Stimulated activated CD4-positive, alpha-beta T cell treated with anti-CD3 and anti-CD28 coated beads, Interleukin-4, amount 100 ng/mL, for 1 hour (primary cell): Measurements from ENCODE around the gene PRR23E.

Experiments used
- DNase-seq: peaks from one replicate; pipeline ENCODE4 v3.0.0-alpha.2; 2020

PRR23E gene

DNA sequence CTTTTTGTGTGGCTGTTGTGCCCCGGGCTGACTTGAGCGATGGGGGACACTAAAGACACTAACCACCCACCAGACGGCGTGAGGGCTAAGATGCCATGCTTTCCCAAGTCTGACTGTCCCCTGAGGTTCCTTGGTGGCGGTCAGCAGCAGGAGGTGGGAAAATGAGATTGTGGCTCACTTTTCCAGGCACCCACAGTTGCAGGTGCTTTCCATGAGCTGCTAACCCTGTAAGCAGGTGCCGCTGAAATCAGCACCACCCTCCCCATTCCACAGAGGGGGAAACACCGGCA lies 17.7 kb downstream of the PRR23E start:
- DNase-seq: no peak

DNA sequence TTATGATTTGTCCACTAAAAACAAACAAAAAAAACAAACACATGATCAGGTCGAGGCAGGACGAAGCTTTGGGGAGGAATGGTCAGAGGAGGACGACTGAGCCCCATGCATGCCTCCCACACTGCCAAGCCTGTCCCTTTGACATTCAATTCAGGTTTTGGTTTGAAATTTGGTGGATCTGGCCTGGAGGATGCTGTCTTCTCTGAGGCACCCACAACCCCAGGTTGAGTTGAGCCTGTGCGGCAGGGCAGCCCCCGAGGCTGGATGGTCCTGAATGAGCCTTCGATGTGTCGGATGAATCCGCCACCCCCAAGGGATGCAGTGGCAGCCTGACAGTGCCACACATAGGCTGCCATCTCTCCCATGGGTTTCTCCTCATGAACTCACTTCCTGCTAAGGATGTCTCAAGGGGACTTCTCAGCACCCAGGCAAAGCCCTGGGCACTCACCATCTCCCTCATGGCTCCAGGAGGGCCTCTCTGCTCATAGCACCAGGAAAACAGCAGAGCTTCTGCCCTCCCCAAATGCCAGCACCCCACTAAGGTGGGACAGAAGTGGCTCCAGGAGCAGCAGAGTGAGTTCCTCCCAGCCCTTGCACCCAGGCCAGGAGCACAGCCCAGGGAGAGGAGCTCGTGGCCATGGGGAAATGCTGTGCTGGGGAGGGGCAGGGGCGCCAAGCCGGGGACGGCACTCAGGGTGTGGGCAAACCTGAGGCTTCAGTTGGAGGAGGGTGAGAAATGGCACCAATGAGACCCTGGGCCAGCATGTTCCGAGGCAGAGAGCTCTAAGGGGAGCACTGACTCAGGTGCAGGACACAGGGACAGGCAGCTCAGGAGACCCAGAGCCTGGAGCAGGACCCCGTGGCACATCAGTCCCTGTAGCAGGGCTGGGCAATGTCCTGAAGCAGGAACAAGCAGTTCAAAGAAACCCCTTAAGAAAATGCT lies 18.5 kb downstream of the PRR23E start:
- DNase-seq: no peak

DNA sequence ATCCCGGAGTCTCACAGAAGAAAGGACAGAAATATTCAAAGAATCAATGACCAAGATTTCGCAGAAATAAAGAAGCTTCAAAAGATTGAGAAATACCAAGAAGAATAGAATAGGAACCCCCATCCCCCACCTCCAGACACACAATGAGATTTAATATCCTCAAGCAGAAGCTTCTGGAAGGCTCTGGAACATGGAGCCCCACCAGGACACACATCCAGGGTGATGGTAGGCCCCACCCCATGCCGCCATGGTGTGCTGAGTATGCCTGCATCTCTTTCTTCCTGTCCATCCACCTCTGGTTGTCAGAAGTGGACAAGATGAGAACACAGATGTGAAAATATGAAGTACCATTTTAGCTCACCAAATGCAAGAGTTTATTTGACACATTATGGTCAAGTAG lies 19.3 kb downstream of the PRR23E start:
- no peak for DNase-seq

DNA sequence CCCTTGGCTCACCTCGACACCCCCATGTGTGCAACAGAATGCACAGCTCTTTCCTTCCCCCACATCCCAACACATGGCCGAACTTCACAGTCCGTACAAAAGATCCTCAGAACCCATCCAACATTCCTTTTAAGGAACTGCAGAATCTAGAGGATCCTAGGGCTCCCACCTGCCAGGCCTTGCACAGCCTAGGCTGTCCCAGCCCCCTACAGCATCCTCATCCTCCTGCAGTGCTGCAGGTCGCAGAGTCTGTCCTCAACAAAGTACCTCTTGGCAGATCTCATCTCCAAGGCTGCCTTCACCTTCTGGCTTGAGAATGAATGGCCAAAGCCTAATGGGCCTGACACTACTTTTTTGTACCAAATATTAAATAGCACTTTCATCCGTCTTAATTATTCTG lies 19.8 kb downstream of the PRR23E start:
- no peak for DNase-seq

DNA sequence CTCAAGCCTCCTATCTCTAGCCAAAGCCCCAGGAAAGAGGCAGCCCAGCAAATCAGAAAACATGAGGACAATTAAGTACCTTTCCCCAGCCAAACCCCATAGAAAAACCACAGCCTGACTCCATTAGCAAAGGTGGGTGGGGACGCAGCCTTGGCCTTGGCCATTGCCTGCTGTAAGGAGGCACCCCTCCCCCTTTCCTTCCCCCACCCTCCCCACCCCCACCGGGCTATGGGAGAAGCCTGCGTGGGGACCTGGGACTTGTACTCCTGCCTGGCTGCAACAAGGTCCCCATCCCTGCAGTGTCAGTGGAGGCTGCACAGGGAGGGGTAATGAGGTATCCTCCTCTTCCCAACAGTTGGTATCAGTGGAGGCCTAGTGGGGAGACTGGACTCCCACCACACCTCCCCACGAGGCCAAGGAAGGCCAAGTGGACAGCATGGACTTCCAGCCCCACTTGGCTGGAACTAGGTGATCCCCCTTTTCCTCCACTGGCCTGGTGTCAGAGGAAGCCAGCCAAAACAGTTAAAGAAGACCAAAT lies 20.5 kb downstream of the PRR23E start:
- no peak for DNase-seq

DNA sequence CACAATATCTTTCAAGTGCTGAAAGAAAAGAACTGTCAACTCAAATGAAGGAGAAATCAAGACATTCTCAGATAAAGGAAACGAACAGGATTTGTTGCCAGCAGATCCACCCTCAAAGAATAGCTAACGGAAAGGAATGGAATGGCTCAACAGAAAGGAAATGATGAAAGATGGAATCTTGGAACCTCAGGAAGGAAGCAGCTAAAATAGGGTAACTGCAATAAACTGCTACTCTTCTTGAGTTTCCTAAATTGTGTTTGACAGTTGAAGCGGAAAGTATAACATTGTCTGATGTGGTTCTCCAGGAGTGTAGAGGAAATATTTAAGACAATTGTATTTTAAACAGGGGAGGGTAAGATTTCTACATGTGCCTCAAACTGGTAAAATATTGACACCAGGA lies 22.0 kb downstream of the PRR23E start:
- DNase-seq: no peak

DNA sequence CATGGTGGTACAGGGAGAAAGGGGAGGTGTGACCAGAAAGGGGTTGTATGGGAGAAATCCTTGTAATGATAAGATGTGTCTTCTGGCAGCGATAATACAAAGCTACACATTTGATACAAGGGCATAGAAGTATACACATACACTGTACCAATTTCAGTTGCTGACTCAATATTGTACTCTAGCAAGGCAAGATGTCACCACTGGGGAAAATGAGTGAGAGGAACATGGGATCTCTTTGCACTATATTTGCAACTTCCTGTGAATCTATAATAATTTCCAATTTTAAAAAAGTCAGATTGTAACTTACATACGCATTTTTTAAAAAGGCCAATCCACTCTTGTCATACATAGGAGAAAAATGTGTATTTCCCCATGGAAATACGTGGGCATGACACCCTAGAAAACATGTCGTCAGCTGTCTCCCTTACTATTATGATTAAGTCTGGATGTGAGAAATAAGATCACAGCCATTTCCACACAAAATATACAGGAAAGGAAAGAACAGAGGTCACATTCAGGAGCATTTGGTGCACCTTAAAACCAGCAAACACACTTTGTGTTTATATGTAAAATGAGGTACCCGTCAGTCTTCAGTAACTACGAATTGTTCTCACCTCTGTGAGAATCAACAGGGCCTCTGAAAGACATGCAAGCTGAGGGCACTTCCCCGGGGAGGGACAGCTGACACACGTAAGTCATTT lies 22.9 kb downstream of the PRR23E start:
- no peak for DNase-seq

DNA sequence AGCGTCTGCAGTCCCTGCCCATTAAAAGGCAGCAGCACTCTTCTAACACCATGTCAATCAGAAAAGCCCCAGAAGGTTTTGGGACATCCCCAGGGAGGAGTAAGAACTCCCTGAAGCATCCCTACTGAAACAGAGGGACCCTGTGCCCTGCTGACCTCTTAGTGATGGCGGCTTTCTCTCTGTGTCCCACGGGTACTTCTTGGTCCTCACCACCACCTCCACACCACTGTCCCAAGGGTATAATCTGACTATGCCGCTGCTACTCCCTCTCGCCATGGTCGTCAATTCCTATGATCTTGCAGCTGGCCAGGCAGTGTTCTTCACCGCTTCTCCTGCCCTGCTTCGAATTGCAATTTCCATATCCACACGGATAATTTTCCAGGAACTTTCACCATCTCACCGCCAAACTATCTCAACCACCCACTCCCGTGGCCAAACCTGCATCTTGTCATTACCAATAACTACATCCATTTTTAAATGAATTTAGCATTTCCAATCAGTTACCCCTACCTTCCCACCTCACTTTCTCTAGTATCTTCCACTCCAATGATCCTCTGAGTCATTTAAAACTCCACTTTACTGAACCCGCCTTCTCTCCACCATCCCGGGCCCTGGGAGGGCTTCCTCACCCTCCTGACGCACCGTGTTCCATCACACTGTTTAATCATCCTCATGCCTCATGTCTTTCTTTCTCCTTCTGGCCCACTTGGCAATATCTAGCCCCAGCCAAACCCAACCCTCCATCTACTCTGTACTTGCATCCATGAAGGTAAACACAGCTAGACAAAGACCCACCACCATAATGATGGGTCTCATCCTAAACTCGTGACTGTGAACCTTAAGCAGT lies 23.7 kb downstream of the PRR23E start:
- DNase-seq: no peak

DNA sequence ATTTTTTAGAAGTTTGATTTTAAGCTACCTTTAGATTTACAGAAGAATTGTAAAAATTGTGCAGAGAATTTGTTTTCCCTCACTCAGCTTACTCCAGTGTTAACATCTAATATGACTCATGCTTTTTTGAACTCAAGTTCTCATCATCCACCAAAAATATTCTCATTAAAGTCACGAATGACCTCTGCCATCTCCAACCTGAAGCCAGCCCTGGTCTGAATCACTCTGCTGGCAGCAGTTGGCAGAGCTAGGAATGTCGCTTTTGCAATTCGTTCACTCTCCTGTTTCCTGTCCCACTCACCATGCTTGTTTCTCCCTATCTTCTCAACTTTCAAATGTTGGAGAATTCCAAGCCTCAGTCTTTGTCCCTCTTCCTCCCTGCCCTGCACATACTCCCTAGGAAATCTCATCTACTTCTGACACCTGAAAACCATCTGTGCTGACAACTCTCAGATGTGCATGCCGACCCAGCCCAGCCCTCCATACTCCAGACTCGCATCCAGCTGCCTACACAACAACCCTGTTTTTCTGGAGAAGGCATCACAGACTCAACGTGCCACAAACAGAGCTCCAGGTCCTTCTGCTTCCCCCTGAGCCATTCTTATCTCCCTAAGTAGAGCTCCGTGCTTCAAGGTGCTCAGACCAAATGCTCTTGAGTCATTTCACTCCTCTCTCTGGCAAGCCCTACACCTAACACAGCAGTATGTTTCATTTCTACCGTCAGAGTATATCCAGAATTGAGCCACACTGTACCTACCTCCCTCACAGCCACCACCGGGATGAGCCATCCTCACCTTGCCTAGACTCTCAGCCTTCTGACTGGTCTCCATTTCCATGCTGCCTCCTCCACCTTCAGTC lies 24.9 kb downstream of the PRR23E start:
- no peak for DNase-seq

DNA sequence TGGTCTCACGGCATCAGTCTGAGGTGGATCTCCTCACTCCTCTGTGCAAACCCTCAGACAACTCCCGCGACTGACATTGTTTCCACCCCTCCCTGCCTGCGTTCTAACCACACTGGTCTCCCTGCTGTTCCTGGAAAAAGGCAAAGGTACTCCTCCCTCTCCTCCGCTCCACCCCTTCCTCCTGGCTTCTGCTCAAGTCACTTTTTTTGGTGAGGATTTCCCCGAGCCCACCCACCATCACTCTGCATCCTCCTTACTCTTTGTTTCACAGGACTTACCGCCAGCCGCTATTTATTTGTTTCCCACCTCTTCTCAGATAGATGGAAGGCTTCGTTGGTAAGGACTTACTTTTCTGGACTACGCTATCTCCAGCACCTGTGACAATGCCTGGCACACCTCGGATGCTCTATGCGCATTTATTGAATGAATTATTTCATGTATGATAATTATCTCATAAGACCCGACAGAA lies 25.6 kb downstream of the PRR23E start:
- no peak for DNase-seq

DNA sequence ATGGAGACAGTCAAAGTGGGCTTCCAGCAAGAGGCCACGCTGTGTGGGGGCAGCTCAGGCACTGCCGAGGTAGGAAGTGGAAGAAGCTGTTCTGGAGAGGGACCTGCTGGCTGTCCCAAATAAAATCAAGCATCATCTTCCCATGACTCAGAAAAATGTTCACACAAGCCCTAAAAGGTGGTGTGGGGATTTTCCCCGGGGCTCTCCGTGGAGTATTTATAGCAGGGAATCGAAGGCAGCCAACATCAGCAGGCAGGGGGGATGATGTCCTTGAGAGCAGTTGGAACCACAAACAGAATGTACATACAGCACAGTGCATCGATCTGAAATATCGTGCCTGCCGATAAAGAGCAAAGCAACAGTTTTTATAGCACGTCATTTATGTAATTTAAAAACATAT lies 27.6 kb downstream of the PRR23E start:
- no peak for DNase-seq

DNA sequence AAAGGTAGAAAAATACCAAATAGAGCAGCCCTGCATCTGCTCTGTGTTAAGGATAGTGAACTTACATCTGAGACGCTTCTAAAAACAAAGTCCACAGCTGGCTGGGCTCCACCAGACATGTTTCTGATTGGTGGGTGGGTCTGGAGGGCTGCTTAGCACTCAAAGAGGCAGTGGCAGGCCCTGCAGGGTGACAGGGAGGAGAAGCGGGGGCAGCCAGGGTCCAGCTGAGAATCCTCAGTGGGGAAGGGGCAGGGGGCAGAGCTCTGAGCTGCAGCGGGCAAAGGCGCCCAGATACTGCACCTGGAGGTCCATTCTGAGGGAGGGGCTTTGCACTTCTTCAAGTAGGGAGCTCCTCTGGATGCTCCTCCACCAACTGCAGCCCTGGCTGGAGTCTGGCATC lies 28.1 kb downstream of the PRR23E start:
- no peak for DNase-seq

DNA sequence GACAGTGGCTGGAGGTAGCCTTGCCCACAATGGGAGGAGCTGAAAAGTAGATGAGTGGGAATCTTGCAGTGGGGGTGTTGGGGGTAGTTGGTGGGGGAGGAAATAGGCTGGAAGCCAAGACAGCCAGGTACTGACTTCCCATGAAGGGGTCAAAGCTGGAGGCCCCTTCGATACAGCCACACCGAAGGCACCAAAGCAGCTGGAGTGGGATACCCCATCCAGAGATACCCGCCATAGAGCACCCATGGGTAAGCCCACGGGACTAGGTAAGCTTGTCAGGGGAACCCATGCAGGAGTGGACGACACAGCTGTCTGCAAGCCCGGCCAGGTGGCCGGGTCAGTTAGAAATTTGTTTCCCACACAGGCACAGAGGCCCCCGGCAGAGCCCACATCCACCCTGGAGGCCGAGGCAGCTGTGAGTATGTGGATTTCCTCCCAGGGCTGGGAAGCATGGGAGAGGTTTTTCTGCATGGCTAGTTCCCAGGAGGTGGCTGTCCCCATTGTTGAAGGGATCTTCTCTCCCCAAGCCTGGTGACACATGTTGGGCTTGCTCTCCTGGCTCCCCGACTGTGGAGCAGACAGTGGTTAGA lies 28.6 kb downstream of the PRR23E start:
- DNase-seq: no peak

DNA sequence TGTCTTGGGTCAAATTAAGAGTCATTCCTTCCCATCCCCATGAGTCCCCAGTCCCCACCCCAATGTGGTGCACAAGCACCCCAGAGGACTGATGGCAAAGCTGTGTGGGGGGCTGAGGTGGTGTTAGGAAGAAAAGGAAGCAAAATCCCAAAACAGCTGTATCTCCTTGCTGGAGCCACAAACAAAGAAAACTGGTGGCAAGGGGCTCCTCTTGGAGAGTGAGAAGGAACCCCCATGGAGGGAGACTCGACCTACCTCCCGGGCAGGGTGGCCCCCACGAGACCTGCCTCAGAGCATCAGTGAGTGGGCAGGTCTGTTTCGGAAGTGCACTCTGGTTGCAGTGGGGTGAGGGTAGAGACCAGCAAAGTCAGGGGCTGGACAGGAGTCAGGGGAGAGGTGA lies 29.2 kb downstream of the PRR23E start:
- DNase-seq: no peak

DNA sequence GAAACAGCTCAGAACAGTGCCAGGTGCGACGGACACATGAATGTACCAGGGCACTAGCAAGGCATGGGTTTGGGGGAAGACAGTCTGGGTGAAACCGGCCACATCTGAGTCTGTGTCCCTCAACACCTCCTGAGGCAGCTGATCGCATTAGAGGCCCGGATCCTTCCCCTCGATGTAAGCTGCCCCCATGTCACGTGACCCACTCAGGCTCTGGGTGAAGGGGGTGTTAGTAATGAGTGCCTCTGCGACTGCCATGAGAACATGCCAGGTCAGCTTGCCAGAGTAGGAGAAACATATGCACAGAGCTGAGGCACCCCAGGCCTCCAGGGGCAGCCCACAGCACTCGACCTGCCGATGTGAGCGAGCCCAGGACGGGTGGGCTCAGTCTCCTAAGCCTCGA lies 29.7 kb downstream of the PRR23E start:
- no peak for DNase-seq

DNA sequence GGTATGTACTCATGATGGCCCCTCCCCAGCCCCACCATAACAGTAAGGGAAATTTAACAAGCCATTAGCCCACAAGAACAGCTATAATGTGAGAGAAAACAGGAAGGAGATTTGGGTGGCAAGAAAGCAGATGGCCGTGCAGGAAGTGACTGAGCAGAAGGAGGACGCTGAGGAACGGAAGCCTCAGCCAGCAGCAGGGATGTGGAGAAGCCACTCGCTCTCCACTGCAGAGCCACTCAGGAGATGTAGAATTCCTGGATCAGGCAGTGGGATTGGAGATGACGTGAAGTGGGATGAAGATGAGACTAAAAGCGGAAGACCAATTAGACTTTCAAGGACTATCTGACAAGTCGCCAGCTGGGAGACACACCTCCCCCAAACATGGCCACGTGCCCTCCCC lies 31.2 kb downstream of the PRR23E start:
- DNase-seq: no peak

DNA sequence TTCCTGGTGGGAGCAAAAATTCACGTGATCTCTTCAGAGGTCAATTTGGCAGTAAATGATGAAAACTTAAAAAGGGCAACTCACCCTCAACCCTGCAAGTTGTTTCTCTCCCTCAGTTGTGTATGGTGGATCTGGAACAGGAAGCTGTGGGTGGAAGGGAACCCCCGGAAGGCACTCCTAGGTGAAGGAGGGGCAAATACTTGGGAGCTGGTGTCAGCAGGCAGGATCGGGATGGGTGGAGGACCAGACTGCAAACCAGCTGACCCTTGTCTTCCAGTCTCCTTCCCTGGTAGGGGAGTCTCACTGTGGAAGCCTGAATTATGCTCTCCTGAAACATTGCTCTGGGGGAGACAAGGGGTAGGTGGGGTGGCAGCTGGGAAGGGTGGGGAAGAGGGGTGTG lies 33.5 kb downstream of the PRR23E start:
- DNase-seq: no peak

DNA sequence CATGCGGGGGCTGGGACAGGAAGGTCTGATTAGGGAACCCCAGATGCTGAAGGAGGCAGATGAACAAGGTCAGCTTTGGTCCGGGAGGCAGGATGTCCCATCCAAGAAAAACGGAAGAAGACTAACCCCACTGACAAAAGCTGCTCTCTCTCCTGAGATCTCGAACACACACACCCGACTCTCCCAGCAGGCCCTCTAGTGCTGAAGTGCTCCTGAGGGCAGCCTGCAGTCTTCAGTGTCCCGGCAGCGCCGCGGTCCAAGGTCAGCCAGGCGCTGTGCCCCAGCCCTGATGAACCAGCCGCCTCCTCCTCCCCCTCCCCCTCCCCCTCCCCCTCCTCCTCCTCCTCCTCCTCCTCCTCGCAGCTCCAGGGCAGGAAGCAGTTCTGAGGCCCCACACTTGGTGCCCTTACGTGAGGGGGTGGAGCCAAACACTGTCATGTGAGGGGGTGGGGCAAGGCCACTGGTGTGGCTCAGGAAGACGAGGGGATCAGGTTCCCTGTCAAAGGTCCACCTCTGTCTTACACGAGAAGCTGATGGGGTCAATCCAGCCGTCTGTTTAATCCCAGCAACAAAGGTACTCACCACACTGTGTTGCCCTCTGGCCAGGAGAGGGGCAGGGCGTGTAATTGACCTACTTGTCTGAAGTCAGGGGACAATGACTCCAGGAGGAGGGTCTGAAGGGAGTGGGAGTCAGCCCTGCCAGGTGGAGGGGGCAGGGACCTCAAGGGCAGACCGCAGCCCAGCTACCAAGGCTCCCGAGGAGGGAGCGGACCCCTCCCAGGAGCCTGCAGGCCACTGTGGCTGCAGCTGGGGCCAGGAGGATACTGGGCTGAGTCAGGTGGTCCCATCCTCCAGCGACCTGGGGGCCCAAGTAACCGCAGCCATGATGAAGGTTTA lies 34.3 kb downstream of the PRR23E start:
- no peak for DNase-seq

DNA sequence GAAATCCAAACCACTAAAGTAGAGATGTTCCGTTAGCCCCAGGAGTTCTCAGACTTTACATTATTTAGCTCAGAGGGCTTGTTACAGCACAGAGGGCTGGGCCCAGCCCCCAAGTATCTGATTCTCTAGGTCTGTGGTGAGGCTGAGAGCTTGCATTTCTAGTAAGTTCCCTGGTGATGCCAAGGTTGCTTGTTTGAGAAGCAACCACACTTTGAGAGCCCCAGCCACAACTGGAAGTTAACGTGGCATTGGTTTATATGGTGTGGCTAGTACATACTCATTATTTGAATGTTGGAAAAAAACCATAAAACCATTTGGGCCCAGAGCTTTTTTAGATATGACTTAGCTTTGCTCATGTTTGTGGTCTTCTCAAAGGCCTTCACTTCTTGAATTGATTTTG lies 35.9 kb downstream of the PRR23E start:
- DNase-seq: no peak

DNA sequence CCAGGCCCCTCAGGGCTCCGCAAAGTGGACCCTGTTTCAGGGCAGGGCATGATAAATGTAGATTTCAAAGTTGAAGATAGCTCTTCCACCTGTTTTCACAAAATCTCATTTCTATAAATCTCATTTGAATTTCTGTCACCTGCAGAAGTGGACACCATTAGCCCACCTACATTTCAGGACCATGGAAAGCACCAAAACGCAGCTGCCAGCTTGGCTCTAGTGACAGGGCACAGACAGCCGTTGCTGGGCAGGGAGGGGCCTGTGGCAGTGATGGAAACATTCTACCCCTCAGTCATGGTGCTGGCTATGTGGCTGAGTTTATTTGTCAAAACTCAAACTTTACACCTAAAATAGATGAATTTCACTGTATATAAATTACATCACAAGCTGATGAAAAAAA lies 40.4 kb downstream of the PRR23E start:
- DNase-seq: no peak

DNA sequence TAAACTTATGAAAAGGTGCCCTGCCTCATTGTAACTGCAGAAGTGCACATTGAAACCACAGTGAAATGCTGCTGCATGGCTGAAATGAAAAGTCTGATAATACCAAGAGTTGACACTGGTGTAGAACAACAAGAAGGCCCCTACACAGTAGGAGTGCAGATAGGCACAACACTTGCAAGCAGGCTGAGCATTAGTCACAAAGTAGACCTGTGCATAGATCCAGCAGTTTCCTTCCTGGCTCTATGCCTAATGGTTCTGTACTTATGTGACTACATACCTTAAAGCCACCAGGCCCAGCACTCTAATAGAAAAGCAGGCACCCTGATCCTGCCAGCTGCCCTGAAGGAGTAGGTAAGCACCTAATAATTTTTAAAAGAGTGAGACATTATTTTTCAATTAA lies 41.8 kb downstream of the PRR23E start:
- no peak for DNase-seq
